Measurements from ENCODE around the gene CHMP4B.

CHMP4B gene

GRCh38 chr20:33820362-33820761 is 9.2 kb downstream of the CHMP4B start:
- TF ChIP-seq CTCF (IDR thresholded peaks at IDR 0.05; ENCODE audit: low read depth, low read length) = no peak
- no peak overlapping the region for H3K4me3 ChIP-seq (ENCODE audit: low read depth, low read length)

GRCh38 chr20:33821270-33821836 is 10.2 kb downstream of the CHMP4B start:
- no peak for TF ChIP-seq CTCF (IDR thresholded peaks at IDR 0.05; ENCODE audit: low read depth, low read length)
- H3K4me3 ChIP-seq (ENCODE audit: low read depth, low read length) = no peak overlapping the region

- H3K4me3 ChIP-seq (ENCODE audit: low read depth, low read length) = no peak overlapping the region
- no peak for TF ChIP-seq CTCF (IDR thresholded peaks at IDR 0.05; ENCODE audit: low read depth, low read length)
Observed at GRCh38 chr20:33822423-33822822, 11.3 kb downstream of the CHMP4B start.

GRCh38 chr20:33822991-33823390 is 11.8 kb downstream of the CHMP4B start:
- TF ChIP-seq CTCF (IDR thresholded peaks at IDR 0.05; ENCODE audit: low read depth, low read length) = no peak

GRCh38 chr20:33824852-33825251 is 13.7 kb downstream of the CHMP4B start:
- H3K4me3 ChIP-seq (ENCODE audit: low read depth, low read length) = no peak overlapping the region

More at GRCh38 chr20:33822991-33823390, 11.8 kb downstream of the CHMP4B start:
- H3K4me3 ChIP-seq (ENCODE audit: low read depth, low read length) = no peak overlapping the region

GRCh38 chr20:33825340-33826269 is 14.5 kb downstream of the CHMP4B start:
- TF ChIP-seq CTCF (IDR thresholded peaks at IDR 0.05; ENCODE audit: low read depth, low read length) = no peak

More at GRCh38 chr20:33824852-33825251, 13.7 kb downstream of the CHMP4B start:
- no peak for TF ChIP-seq CTCF (IDR thresholded peaks at IDR 0.05; ENCODE audit: low read depth, low read length)

More at GRCh38 chr20:33825340-33826269, 14.5 kb downstream of the CHMP4B start:
- H3K4me3 ChIP-seq (ENCODE audit: low read depth, low read length) = no peak overlapping the region
